ENCODE data around the gene EFHC1. TPM values are rescaled to one million over a fixed set of nuclear protein-coding genes. Genes with fewer than 3 reads are reported as not detected.

The EFHC1 gene
- total and polyA plus RNA-seq, 4 donors: 3.3 to 11.3 (median 6.9) TPM

GRCh38 chr6:52474173-52474572 lies 54.0 kb downstream of the EFHC1 start (continued):
- TF ChIP-seq ZBTB33 (IDR thresholded peaks at IDR 0.05): no peak
- TF ChIP-seq GABPA (IDR thresholded peaks at IDR 0.05 in 1 of 2, conservative IDR thresholded peaks at IDR 0.05 in 1 of 2): no peak
- TF ChIP-seq ATF3 (IDR thresholded peaks at IDR 0.05): no peak
- TF ChIP-seq HNF4A (conservative IDR thresholded peaks at IDR 0.05): no peak
- TF ChIP-seq RXRA (IDR thresholded peaks at IDR 0.05): no peak
- no peak for TF ChIP-seq NR2F2 (IDR thresholded peaks at IDR 0.05)
- TF ChIP-seq TAF1 (conservative IDR thresholded peaks at IDR 0.05): no peak
- TF ChIP-seq JUND (IDR thresholded peaks at IDR 0.05): no peak
- no peak for TF ChIP-seq SP1 (IDR thresholded peaks at IDR 0.05)

GRCh38 chr6:52475307-52475706 lies 55.2 kb downstream of the EFHC1 start:
- Histone ChIP-seq H3K4me3 (ENCODE audit: low read depth in 1 of 3, low read length in 3 of 3) (no peak overlapping the region), H3K9ac (ENCODE audit: low read depth in 1 of 2, low read length in 2 of 2) (no peak overlapping the region), H3K27ac (ENCODE audit: low read depth in 1 of 2, low read length in 2 of 2) (no peak overlapping the region), H3K36me3 (ENCODE audit: control insufficient read depth in 4 of 4, insufficient read depth in 3 of 4, low read depth in 1 of 4, low read length in 3 of 4) (no peaks in the 10 kb centered on the region), H3K4me1 (ENCODE audit: control insufficient read depth in 4 of 4, insufficient read depth in 4 of 4, low read length in 3 of 4) (no peaks in the 10 kb centered on the region), H3K9me3 (ENCODE audit: control insufficient read depth in 4 of 4, low read length in 3 of 4) (no peaks in the 10 kb centered on the region), H3K27me3 (ENCODE audit: control insufficient read depth in 4 of 4, insufficient read depth in 4 of 4, low read length in 3 of 4) (no peaks in the 10 kb centered on the region)
- 84% methylated on average over 2 of the region's 2 CpGs for WGBS
- no peak for TF ChIP-seq GABPA (IDR thresholded peaks at IDR 0.05 in 1 of 2, conservative IDR thresholded peaks at IDR 0.05 in 1 of 2)
- no peak for TF ChIP-seq RXRA (IDR thresholded peaks at IDR 0.05)
- DNase-seq (ENCODE audit: low spot score): no peak

GRCh38 chr6:52482903-52483670 lies 62.9 kb downstream of the EFHC1 start:
- H3K36me3 ChIP-seq (ENCODE audit: control insufficient read depth in 4 of 4, insufficient read depth in 3 of 4, low read depth in 1 of 4, low read length in 3 of 4): no peaks in the 10 kb centered on the region
- H3K4me1 ChIP-seq (ENCODE audit: control insufficient read depth in 4 of 4, insufficient read depth in 4 of 4, low read length in 3 of 4): no peaks in the 10 kb centered on the region
- no peak for DNase-seq (ENCODE audit: low spot score)
- no peaks in the 10 kb centered on the region for H3K27me3 ChIP-seq (ENCODE audit: control insufficient read depth in 4 of 4, insufficient read depth in 4 of 4, low read length in 3 of 4)
- no peaks in the 10 kb centered on the region for H3K9me3 ChIP-seq (ENCODE audit: control insufficient read depth in 4 of 4, low read length in 3 of 4)
- WGBS: 91% methylated on average over 7 of the region's 7 CpGs
- H3K9ac ChIP-seq (ENCODE audit: low read depth in 1 of 2, low read length in 2 of 2): no peak overlapping the region
- H3K4me3 ChIP-seq (ENCODE audit: low read depth in 1 of 3, low read length in 3 of 3): no peak overlapping the region
- H3K27ac ChIP-seq (ENCODE audit: low read depth in 1 of 2, low read length in 2 of 2): no peak overlapping the region
- TF ChIP-seq ZBTB33 (IDR thresholded peaks at IDR 0.05): no peak
- TF ChIP-seq ATF3 (IDR thresholded peaks at IDR 0.05): no peak
- TF ChIP-seq TAF1 (conservative IDR thresholded peaks at IDR 0.05): no peak
- TF ChIP-seq CTCF (IDR thresholded peaks at IDR 0.05; ENCODE audit: low read depth, low read length, missing input control): no peak
- no peak for TF ChIP-seq YY1 (IDR thresholded peaks at IDR 0.05)
- no peak for TF ChIP-seq HNF4G (IDR thresholded peaks at IDR 0.05)
- no peak for TF ChIP-seq FOXA2 (IDR thresholded peaks at IDR 0.05)
- TF ChIP-seq HNF4A (conservative IDR thresholded peaks at IDR 0.05): no peak
- TF ChIP-seq FOXA1 (IDR thresholded peaks at IDR 0.05): no peak
- TF ChIP-seq GABPA (IDR thresholded peaks at IDR 0.05 in 1 of 2, conservative IDR thresholded peaks at IDR 0.05 in 1 of 2): no peak
- TF ChIP-seq REST (IDR thresholded peaks at IDR 0.05): no peak
- no peak for TF ChIP-seq EGR1 (IDR thresholded peaks at IDR 0.05; ENCODE audit: low read depth in 2 of 2)
- TF ChIP-seq RXRA (IDR thresholded peaks at IDR 0.05): no peak
